OCI-LY3 (cell line): Measurements from ENCODE around the gene OR51B6.

ENCODE experiments used
- H2AFZ ChIP-seq: fragments of 200-600, 300-600 bp; shearing (Covaris generic); 2 replicates; pipeline ENCODE4 v1.6.0; 2014; ENCODE audit warnings: antibody characterized with exemption, low read depth, low read length
- H3K27ac ChIP-seq: fragments of 200-600, 300-600 bp; sonication (generic); 2 replicates; pipeline ENCODE4 v1.5.1; 2014; ENCODE audit warnings: mild to moderate bottlenecking, low read length, moderate library complexity, mixed read lengths
- H3K27me3 ChIP-seq: fragments of 200-600, 300-600 bp; sonication (generic); 2 replicates; pipeline ENCODE4 v1.6.1; 2014; ENCODE audit warnings: low read depth, low read length, mixed read lengths
- H3K36me3 ChIP-seq: fragments of 200-600, 300-600 bp; sonication (generic); replicated peaks from 2 replicates; pipeline ENCODE3; 2014; ENCODE audit warnings: low read depth, low read length, mixed read lengths
- H3K4me1 ChIP-seq: fragments of 300-600, 200-600 bp; sonication (generic); 2 replicates; pipeline ENCODE4 v1.6.1; 2014; ENCODE audit warnings: low read length, mixed read lengths
- H3K4me2 ChIP-seq: fragments of 200-600, 300-600 bp; sonication (generic); 2 replicates; pipeline ENCODE4 v1.6.1; 2014; ENCODE audit warnings: low read length, mixed read lengths
- H3K4me3 ChIP-seq: fragments of 300-600, 200-600 bp; sonication (generic); 2 replicates; pipeline ENCODE4 v1.5.1; 2014; ENCODE audit warnings: antibody characterized with exemption, mild to moderate bottlenecking, low read length, moderate library complexity
- H3K79me2 ChIP-seq: fragments of 300-600, 200-600 bp; shearing (Covaris generic); 2 replicates; pipeline ENCODE4 v1.6.1; 2014; ENCODE audit warnings: mild to moderate bottlenecking, low read length, mixed read lengths
- H3K9ac ChIP-seq: fragments of 300-600, 200-600 bp; shearing (Covaris generic); 2 replicates; pipeline ENCODE4 v1.6.0; 2014; ENCODE audit warnings: mild to moderate bottlenecking, low read length, moderate library complexity
- H3K9me3 ChIP-seq: fragments of 200-600, 300-600 bp; shearing (Covaris generic); 2 replicates; pipeline ENCODE4 v1.6.1; 2014; ENCODE audit warnings: low read length, mixed read lengths; ENCODE audit not compliant: insufficient read depth
- H4K20me1 ChIP-seq: fragments of 200-600, 300-600 bp; sonication (generic); 2 replicates; pipeline ENCODE4 v1.6.1; 2016; ENCODE audit warnings: low read length, mixed read lengths; ENCODE audit not compliant: insufficient read depth
- EZH2phosphoT487 ChIP-seq: fragments of 200-600 bp; shearing (Covaris generic); IDR thresholded peaks from 2 replicates; pipeline ENCODE4 v1.6.1; 2018; ENCODE audit warnings: antibody characterized with exemption, mixed run types, low read depth
- TF ChIP-seq, protein P1 (sequence below): fragments of 200-600, 300-600 bp; sonication (generic); IDR thresholded peaks from 2 replicates; pipeline ENCODE4 v1.5.1; 2014; ENCODE audit warnings: antibody characterized with exemption, low read length, low read depth

OR51B6 gene, protein sequence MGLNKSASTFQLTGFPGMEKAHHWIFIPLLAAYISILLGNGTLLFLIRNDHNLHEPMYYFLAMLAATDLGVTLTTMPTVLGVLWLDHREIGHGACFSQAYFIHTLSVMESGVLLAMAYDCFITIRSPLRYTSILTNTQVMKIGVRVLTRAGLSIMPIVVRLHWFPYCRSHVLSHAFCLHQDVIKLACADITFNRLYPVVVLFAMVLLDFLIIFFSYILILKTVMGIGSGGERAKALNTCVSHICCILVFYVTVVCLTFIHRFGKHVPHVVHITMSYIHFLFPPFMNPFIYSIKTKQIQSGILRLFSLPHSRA

DNA sequence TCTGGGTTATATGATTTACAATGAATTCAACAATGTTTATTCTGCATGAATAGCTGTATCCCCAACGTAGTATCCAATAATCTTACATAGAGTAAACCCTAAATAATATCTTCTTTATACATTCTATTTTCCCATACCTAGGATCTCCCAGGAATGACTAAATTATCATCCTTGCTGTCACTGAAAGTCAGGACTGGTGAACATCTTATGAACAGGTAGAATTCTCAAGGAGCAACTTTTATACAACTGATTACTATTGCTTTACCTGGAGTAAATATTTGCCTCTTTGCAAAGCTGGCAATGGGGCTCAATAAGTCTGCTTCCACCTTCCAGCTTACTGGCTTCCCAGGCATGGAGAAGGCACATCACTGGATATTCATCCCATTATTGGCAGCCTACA is at the start of gene OR51B6:
TSS of gene OR51B6 (plus strand) at position 301 of the 400 bp plus-strand sequence. CDS start at position 301, 0 bp downstream.
- Histone ChIP-seq H3K27me3 (no peaks in the 10 kb centered on the region), H3K79me2 (no peaks in the 10 kb centered on the region), H2AFZ (no peak within 1 kb of the TSS), H3K27ac (no peak within 1 kb of the TSS), H3K9ac (no peak within 1 kb of the TSS), H3K9me3 (no peaks in the 10 kb centered on the region), H3K4me2 (no peak within 1 kb of the TSS), H3K4me3 (no peak within 1 kb of the TSS), H4K20me1 (no peaks in the 10 kb centered on the region), H3K36me3 (no peaks in the 10 kb centered on the region), H3K4me1 (no peaks in the 10 kb centered on the region)
- TF ChIP-seq, protein P1, sequence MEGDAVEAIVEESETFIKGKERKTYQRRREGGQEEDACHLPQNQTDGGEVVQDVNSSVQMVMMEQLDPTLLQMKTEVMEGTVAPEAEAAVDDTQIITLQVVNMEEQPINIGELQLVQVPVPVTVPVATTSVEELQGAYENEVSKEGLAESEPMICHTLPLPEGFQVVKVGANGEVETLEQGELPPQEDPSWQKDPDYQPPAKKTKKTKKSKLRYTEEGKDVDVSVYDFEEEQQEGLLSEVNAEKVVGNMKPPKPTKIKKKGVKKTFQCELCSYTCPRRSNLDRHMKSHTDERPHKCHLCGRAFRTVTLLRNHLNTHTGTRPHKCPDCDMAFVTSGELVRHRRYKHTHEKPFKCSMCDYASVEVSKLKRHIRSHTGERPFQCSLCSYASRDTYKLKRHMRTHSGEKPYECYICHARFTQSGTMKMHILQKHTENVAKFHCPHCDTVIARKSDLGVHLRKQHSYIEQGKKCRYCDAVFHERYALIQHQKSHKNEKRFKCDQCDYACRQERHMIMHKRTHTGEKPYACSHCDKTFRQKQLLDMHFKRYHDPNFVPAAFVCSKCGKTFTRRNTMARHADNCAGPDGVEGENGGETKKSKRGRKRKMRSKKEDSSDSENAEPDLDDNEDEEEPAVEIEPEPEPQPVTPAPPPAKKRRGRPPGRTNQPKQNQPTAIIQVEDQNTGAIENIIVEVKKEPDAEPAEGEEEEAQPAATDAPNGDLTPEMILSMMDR, result no peak
- no peak for TF ChIP-seq EZH2phosphoT487

DNA sequence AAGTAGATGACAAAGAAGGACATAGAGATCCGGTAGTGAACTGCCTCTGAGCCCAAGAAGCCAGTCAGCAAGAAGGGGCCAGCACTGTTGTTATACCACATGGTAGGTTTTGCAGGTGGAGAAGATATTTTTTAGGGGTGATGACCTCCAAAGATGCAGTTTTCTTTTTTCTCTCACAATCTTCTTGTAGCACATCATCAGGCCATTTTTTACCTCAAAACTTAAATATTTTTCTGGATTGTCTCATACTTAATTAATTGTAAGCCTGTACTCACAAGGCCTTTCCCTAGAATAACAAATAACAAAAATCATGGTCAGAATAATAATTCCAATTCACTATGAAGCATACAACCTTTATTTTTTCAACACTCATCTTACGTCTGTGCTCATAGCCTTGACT is 49.5 kb upstream of the OR51B6 start, which contains the start of gene OR51B4:
TSS of gene OR51B4 (minus strand) at position 101 of the 400 bp plus-strand sequence. CDS start at position 101, 0 bp downstream.
- H3K4me2 ChIP-seq, result no peak within 1 kb of the TSS
- no peaks in the 10 kb centered on the region for H4K20me1 ChIP-seq
- H3K27ac ChIP-seq, result no peak within 1 kb of the TSS
- no peaks in the 10 kb centered on the region for H3K9me3 ChIP-seq
- no peaks in the 10 kb centered on the region for H3K79me2 ChIP-seq
- no peak within 1 kb of the TSS for H2AFZ ChIP-seq
- H3K9ac ChIP-seq, result no peak within 1 kb of the TSS
- no peaks in the 10 kb centered on the region; the same call in 1 of the 2 replicates for H3K4me1 ChIP-seq
- TF ChIP-seq, protein P1, result no peak
- no peak for TF ChIP-seq EZH2phosphoT487
- H3K36me3 ChIP-seq, result no peaks in the 10 kb centered on the region
- H3K27me3 ChIP-seq, result 0 out of 2 replicates have a peak, but pooled peaks cover 3% of the 10 kb centered on the region
- no peak within 1 kb of the TSS for H3K4me3 ChIP-seq

DNA sequence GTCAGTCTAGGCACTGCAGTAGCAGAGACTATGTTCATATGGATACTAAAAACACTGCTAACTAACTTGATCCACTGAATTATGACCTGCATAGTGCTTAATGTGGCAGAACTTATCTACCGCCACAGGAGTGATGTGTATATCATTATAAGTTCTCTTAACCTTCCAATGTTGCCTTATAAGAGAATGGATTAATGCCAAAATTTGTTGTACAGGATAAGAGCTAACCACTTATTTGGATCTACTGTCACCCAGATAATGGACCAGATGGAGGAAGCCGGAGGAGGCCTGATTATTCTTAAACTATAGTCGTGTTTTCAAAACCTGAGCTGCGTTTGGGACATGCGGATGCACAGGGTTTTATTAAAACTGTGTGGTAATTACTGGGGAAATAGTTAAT is 47.7 kb upstream of the OR51B6 start:
- no peaks in the 10 kb centered on the region for H4K20me1 ChIP-seq
- no peak overlapping the region for H2AFZ ChIP-seq
- H3K4me1 ChIP-seq, result no peaks in the 10 kb centered on the region
- no peak overlapping the region for H3K9ac ChIP-seq
- H3K9me3 ChIP-seq, result no peaks in the 10 kb centered on the region
- no peaks in the 10 kb centered on the region for H3K79me2 ChIP-seq
- H3K36me3 ChIP-seq, result no peaks in the 10 kb centered on the region
- H3K27ac ChIP-seq, result no peak overlapping the region
- H3K4me2 ChIP-seq, result no peak overlapping the region
- TF ChIP-seq, protein P1, result no peak
- no peak for TF ChIP-seq EZH2phosphoT487
- no peak overlapping the region for H3K4me3 ChIP-seq
- H3K27me3 ChIP-seq, result no peaks in the 10 kb centered on the region

DNA sequence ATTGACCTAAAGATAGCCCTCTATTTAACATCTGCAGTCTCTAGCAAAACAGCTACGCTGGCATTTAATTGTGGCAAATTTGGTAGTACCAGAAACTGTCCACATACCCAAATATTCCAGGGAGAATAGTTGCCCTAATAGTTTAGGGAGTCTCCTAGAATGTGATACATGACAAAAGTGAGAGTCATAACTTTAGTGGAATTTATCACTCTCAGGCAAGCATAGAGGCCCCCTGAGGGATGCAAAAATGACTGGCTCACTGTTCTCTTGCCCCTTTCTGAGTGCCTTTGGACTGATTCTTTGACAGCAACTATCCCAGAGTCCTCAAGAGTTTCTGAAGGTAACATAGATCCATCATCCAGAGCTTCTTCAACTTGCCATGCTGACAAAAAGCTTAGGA is 47.3 kb upstream of the OR51B6 start:
- TF ChIP-seq EZH2phosphoT487, result no peak
- TF ChIP-seq, protein P1, result no peak
- Histone ChIP-seq H3K9ac (no peak overlapping the region), H3K27me3 (no peaks in the 10 kb centered on the region), H3K4me3 (no peak overlapping the region), H4K20me1 (no peaks in the 10 kb centered on the region), H3K4me2 (no peak overlapping the region), H3K27ac (no peak overlapping the region), H3K9me3 (no peaks in the 10 kb centered on the region), H3K4me1 (no peaks in the 10 kb centered on the region), H3K79me2 (no peaks in the 10 kb centered on the region), H3K36me3 (no peaks in the 10 kb centered on the region), H2AFZ (no peak overlapping the region)
